KOPT-K1 (cell line): Measurements from ENCODE around the gene RIC1.
"Not testable (repeated sequence)": the region's sequence is repeated elsewhere in the genome, so short reads cannot be mapped to it uniquely, and the experiment has no call there.

Experiments
- H3K27ac ChIP-seq: fragments of 200-600 bp; sonication (generic); 2 replicates; pipeline ENCODE4 v1.5.1; 2016; ENCODE audit warnings: antibody characterized with exemption, mild to moderate bottlenecking, low read depth, low read length; ENCODE audit not compliant: poor library complexity, severe bottlenecking
- H3K36me3 ChIP-seq: fragments of 200-600 bp; sonication (generic); 2 replicates; pipeline ENCODE4 v1.5.1; 2017; ENCODE audit warnings: antibody characterized with exemption, mild to moderate bottlenecking, low read length, moderate library complexity; ENCODE audit not compliant: insufficient read depth
- H3K9me3 ChIP-seq: fragments of 200-600 bp; sonication (generic); 2 replicates; pipeline ENCODE4 v1.5.1; 2017; ENCODE audit warnings: antibody characterized with exemption, low read length, mild to moderate bottlenecking; ENCODE audit not compliant: insufficient read depth, poor library complexity, severe bottlenecking

The RIC1 gene

GRCh38 chr9:5628530-5629311, at the start of gene RIC1:
Gene RIC1 (plus strand): TSS chr9:5629107. CDS start chr9:5629310, 203 bp downstream.
- no peaks in the 10 kb centered on the region for H3K9me3 ChIP-seq
- H3K36me3 ChIP-seq = no peaks in the 10 kb centered on the region
- H3K27ac ChIP-seq = peak within 1 kb of the TSS; percentile 76

GRCh38 chr9:5579881-5580280, 49.0 kb upstream of the RIC1 start:
- H3K9me3 ChIP-seq = no peaks in the 10 kb centered on the region
- H3K36me3 ChIP-seq = no peaks in the 10 kb centered on the region
- H3K27ac ChIP-seq = no peak overlapping the region

- H3K27ac ChIP-seq = no peak overlapping the region
- no peaks in the 10 kb centered on the region for H3K36me3 ChIP-seq
- no peaks in the 10 kb centered on the region for H3K9me3 ChIP-seq
Observed at GRCh38 chr9:5580650-5581049, 48.3 kb upstream of the RIC1 start.

- H3K36me3 ChIP-seq, H3K9me3 ChIP-seq, H3K27ac ChIP-seq: not testable (repeated sequence)
Observed at GRCh38 chr9:5581706-5582105, 47.2 kb upstream of the RIC1 start.

- no peaks in the 10 kb centered on the region for H3K36me3 ChIP-seq
- no peak overlapping the region for H3K27ac ChIP-seq
- H3K9me3 ChIP-seq = no peaks in the 10 kb centered on the region
Observed at GRCh38 chr9:5582835-5583195, 46.1 kb upstream of the RIC1 start.

GRCh38 chr9:5586391-5586802, 42.5 kb upstream of the RIC1 start:
- Histone ChIP-seq H3K27ac (no peak overlapping the region), H3K9me3 (no peaks in the 10 kb centered on the region), H3K36me3 (no peaks in the 10 kb centered on the region)

- Histone ChIP-seq H3K27ac (no peak overlapping the region), H3K9me3 (no peaks in the 10 kb centered on the region), H3K36me3 (no peaks in the 10 kb centered on the region)
Observed at GRCh38 chr9:5587024-5587423, 41.9 kb upstream of the RIC1 start.

GRCh38 chr9:5592231-5592630, 36.7 kb upstream of the RIC1 start:
- Histone ChIP-seq H3K9me3 (no peaks in the 10 kb centered on the region), H3K27ac (no peak overlapping the region), H3K36me3 (no peaks in the 10 kb centered on the region)

GRCh38 chr9:5592904-5593303, 36.0 kb upstream of the RIC1 start:
- H3K9me3 ChIP-seq = no peaks in the 10 kb centered on the region
- no peak overlapping the region for H3K27ac ChIP-seq
- H3K36me3 ChIP-seq = no peaks in the 10 kb centered on the region

GRCh38 chr9:5593904-5594303, 35.0 kb upstream of the RIC1 start:
- Histone ChIP-seq H3K36me3 (no peaks in the 10 kb centered on the region), H3K9me3 (no peaks in the 10 kb centered on the region), H3K27ac (no peak overlapping the region)

GRCh38 chr9:5596173-5596572, 32.7 kb upstream of the RIC1 start:
- Histone ChIP-seq H3K9me3 (no peaks in the 10 kb centered on the region), H3K36me3 (no peaks in the 10 kb centered on the region), H3K27ac (no peak overlapping the region)

- Histone ChIP-seq H3K9me3 (no peaks in the 10 kb centered on the region), H3K27ac (peak overlapping the region; percentile 40)
Observed at GRCh38 chr9:5608298-5609225, 20.3 kb upstream of the RIC1 start.

GRCh38 chr9:5609226-5609596, 19.7 kb upstream of the RIC1 start:
- Histone ChIP-seq H3K9me3 (no peaks in the 10 kb centered on the region), H3K36me3 (no peaks in the 10 kb centered on the region), H3K27ac (no peak overlapping the region)

More at GRCh38 chr9:5608298-5609225, 20.3 kb upstream of the RIC1 start:
- H3K36me3 ChIP-seq = no peaks in the 10 kb centered on the region

- Histone ChIP-seq H3K27ac (no peak overlapping the region), H3K9me3 (no peaks in the 10 kb centered on the region)
Observed at GRCh38 chr9:5610491-5610890, 18.4 kb upstream of the RIC1 start.

GRCh38 chr9:5611321-5612184, 17.4 kb upstream of the RIC1 start:
- Histone ChIP-seq H3K9me3 (no peaks in the 10 kb centered on the region), H3K27ac (no peak overlapping the region), H3K36me3 (no peaks in the 10 kb centered on the region)

More at GRCh38 chr9:5610491-5610890, 18.4 kb upstream of the RIC1 start:
- no peaks in the 10 kb centered on the region for H3K36me3 ChIP-seq
